Ascending aorta (tissue), 2 donors: Measurements from ENCODE around the gene MRPS16. TPM values are rescaled to one million over a fixed set of nuclear protein-coding genes. Genes with fewer than 3 reads are reported as not detected.

Experiments used
- DNase-seq, 2 donors: peaks; one replicate each; pipeline ENCODE4 v3.0.0-alpha.2; 2019; ENCODE audit warnings: low spot score in 2 of 2
- H3K27ac ChIP-seq, 2 donors: fragments of 200-600 bp; sonication (generic); one replicate each; pipeline ENCODE4 v1.5.1; 2016 to 2017; ENCODE audit warnings: mild to moderate bottlenecking in 1 of 2
- H3K27me3 ChIP-seq: fragments of 200-600 bp; sonication (generic); one replicate; pipeline ENCODE4 v1.5.1; 2017
- H3K36me3 ChIP-seq, 2 donors: fragments of 200-600 bp; sonication (generic); one replicate each; pipeline ENCODE4 v1.5.1; 2016
- H3K4me1 ChIP-seq, 2 donors: fragments of 200-600 bp; sonication (generic); one replicate each; pipeline ENCODE4 v1.5.1; 2016 to 2017; ENCODE audit warnings: mild to moderate bottlenecking in 1 of 2
- H3K4me3 ChIP-seq, 2 donors: fragments of 200-600 bp; sonication (generic); one replicate each; pipeline ENCODE4 v1.5.1; 2016 to 2017; ENCODE audit warnings: mild to moderate bottlenecking in 1 of 2
- H3K9me3 ChIP-seq, 2 donors: fragments of 200-600 bp; sonication (generic); one replicate each; pipeline ENCODE4 v1.5.1; 2016
- intact Hi-C: fragments of 100-400 bp; cut with DNase I; formaldehyde crosslinking; loops from one replicate; pipeline ENCODE4 v1.15.1; 2023
- total RNA-seq: library from RNA; depleted of rRNA; stranded (reverse); fragments of >200 nt; gene quantifications from one replicate; pipeline ENCODE4 v1.1.0, GENCODE V29; 2016
- TF ChIP-seq, protein P1 (sequence below), 3 experiments: fragments of 200-600 bp in 2 of 3; fragments of 450-650 bp in 1 of 3; sonication (generic) in 2 of 3; IDR thresholded peaks; one replicate each; pipeline ENCODE4 v1.5.1; 2016 to 2019; ENCODE audit warnings: antibody characterized with exemption in 3 of 3, mild to moderate bottlenecking in 1 of 3, moderate library complexity in 1 of 3

Gene MRPS16
- total RNA-seq, 1 donor from 2014 or later = 44.5 TPM

DNA sequence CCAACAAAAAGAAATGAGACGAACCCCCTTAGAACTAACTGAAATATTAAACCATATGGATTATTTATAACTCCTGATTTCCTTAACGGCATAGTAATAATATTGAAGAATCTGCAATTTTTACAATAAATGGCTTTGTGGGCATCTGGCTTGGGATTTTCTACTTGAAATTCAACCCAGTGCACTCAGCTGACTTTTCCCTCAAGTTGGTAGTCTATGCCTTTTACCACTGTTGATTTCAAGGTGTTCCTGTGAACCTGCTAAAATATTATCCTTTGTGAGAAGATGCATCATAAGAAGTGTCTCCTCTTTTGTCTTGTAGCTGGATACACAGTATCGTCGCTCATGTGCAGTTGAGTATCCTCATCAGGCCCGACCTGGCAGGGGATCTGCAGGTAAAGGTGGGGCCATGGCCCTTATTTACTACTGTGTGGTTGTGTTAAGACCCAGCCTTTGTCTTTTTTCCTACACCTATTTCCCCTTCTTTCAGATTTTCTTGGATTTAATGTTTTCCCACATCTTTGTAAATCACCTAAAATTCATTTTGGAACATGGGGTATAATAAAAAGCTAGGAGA lies 13.4 kb downstream of the MRPS16 start:
- no peaks in the 10 kb centered on the region for H3K4me1 ChIP-seq
- H3K27ac ChIP-seq = no peak overlapping the region
- no peak for DNase-seq
- H3K27me3 ChIP-seq = no peaks in the 10 kb centered on the region
- H3K4me3 ChIP-seq = no peak overlapping the region
- intact Hi-C loops = no loop called here
- TF ChIP-seq, protein P1, sequence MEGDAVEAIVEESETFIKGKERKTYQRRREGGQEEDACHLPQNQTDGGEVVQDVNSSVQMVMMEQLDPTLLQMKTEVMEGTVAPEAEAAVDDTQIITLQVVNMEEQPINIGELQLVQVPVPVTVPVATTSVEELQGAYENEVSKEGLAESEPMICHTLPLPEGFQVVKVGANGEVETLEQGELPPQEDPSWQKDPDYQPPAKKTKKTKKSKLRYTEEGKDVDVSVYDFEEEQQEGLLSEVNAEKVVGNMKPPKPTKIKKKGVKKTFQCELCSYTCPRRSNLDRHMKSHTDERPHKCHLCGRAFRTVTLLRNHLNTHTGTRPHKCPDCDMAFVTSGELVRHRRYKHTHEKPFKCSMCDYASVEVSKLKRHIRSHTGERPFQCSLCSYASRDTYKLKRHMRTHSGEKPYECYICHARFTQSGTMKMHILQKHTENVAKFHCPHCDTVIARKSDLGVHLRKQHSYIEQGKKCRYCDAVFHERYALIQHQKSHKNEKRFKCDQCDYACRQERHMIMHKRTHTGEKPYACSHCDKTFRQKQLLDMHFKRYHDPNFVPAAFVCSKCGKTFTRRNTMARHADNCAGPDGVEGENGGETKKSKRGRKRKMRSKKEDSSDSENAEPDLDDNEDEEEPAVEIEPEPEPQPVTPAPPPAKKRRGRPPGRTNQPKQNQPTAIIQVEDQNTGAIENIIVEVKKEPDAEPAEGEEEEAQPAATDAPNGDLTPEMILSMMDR (IDR thresholded peaks at IDR 0.05) = no peak
- peaks cover 23 to 69% of the 10 kb centered on the region in 2 donors for H3K36me3 ChIP-seq
- H3K9me3 ChIP-seq = no peaks in the 10 kb centered on the region

DNA sequence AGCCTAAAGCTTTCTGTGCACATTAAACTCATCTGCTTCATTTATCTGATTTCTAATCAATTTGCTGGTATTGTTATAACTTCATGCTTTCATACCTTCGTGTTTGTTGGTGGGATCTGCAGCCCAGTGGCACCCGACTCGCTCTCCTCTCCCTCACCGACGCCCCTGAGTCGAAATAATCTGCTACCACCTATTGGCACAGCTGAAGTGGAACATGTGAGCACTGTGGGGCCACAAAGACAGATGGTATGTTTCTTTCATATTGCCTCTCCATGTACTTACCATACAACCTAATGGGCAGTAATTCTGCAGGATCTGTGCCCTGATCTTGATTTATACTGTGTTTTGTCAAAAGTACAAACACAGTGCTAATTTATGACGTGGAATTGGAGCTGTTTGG lies 17.7 kb downstream of the MRPS16 start:
- Histone ChIP-seq H3K27ac (no peak overlapping the region), H3K4me3 (no peak overlapping the region), H3K36me3 (peaks cover 2 to 66% of the 10 kb centered on the region in 2 donors), H3K9me3 (no peaks in the 10 kb centered on the region), H3K27me3 (no peaks in the 10 kb centered on the region), H3K4me1 (no peaks in the 10 kb centered on the region)
- intact Hi-C loops = no loop called here
- DNase-seq = no peak
- TF ChIP-seq, protein P1 (IDR thresholded peaks at IDR 0.05) = no peak

DNA sequence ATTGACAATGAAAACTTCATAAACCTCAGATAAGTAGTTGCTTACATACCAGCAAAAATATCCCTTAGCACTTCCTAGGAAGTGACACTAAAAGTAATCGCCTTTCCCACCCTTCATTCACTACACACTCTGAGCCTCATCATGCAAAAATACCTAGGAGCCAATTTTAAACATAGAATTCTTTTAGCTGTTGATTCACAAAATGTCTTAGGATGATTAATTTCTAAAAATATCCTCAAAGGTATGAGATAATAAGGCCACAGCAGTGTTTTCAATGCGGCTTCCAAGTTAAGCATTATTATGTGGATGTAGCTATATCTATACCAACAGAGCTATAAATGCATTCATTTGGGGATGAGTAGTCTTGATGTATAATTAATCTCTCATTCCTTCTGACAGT lies 18.6 kb downstream of the MRPS16 start:
- H3K27me3 ChIP-seq = no peaks in the 10 kb centered on the region
- no peak for DNase-seq
- H3K27ac ChIP-seq = no peak overlapping the region
- H3K36me3 ChIP-seq = peaks cover 2 to 65% of the 10 kb centered on the region in 2 donors
- intact Hi-C loops = no loop called here
- no peaks in the 10 kb centered on the region for H3K4me1 ChIP-seq
- TF ChIP-seq, protein P1 (IDR thresholded peaks at IDR 0.05) = no peak
- no peak overlapping the region for H3K4me3 ChIP-seq
- H3K9me3 ChIP-seq = no peaks in the 10 kb centered on the region

DNA sequence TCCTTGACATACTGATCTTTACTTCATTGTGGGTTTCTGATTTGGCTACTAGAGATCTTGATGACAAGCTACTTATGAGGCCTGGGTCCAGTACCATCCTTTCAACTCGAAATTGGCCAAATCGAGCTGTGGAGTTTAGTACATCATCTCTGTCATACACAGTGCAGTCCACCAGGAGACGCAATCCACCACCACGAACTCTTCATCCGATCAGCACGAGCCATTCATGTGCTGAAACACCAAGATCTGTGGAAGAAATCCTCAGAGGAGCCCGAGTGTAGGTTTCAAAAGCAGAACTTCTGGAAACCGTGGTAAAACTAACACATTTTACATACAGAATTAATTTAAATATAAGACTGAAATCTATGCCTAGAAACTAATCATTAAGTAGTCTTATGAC lies 19.6 kb downstream of the MRPS16 start:
- no peak overlapping the region for H3K4me3 ChIP-seq
- no peak for DNase-seq
- no peak overlapping the region for H3K27ac ChIP-seq
- no peaks in the 10 kb centered on the region for H3K27me3 ChIP-seq
- TF ChIP-seq, protein P1 (IDR thresholded peaks at IDR 0.05) = no peak
- no peaks in the 10 kb centered on the region for H3K4me1 ChIP-seq
- intact Hi-C loops = no loop called here
- peaks cover 5 to 61% of the 10 kb centered on the region in 2 donors for H3K36me3 ChIP-seq
- no peaks in the 10 kb centered on the region for H3K9me3 ChIP-seq

DNA sequence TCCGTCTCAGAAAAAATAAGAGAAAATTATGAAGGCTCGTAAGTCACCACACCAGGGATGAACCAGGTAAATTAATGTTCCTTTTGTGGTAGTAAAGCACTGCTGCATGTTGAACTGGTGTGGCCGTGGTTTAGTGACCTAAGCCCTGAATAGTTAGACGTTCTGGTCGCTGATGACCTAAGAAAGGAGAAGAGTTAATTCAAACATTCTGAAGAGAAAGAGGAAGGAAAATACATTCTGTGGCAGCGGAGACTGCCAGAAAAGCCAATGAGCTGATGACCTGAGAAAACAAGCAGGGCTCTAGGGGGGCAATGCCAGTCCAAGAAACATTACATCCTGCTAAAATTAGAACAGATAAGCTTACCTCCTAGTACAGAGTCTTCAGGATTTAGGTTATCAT lies 22.9 kb downstream of the MRPS16 start:
- Histone ChIP-seq H3K27ac (no peak overlapping the region), H3K4me3 (no peak overlapping the region), H3K9me3 (no peaks in the 10 kb centered on the region), H3K4me1 (no peaks in the 10 kb centered on the region), H3K36me3 (peaks cover 10 to 51% of the 10 kb centered on the region in 2 donors), H3K27me3 (no peaks in the 10 kb centered on the region)
- intact Hi-C loops = no loop called here
- DNase-seq = no peak
- TF ChIP-seq, protein P1 (IDR thresholded peaks at IDR 0.05) = no peak

DNA sequence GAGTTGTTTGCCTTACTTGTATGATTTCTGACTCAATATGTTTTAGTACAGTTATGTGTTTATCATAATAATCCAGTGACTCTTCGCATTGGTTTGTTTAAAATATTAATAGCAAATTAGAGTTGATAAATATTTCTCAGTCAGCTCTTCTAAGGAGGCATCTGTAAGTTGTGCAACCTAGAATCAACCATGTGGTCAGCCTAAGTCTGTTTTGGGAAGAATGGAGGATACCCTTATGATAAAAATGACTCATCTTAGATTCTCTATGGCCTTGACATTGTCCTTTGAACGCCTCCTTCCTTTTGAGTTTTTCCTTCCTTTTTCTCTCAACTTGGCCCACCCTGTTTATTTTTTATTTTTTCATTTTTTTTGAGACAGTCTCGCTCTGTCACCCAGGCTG lies 24.2 kb downstream of the MRPS16 start:
- no peaks in the 10 kb centered on the region for H3K27me3 ChIP-seq
- H3K27ac ChIP-seq = no peak overlapping the region
- TF ChIP-seq, protein P1 (IDR thresholded peaks at IDR 0.05) = no peak
- H3K9me3 ChIP-seq = no peaks in the 10 kb centered on the region
- intact Hi-C loops = no loop called here
- no peaks in the 10 kb centered on the region for H3K4me1 ChIP-seq
- H3K4me3 ChIP-seq = no peak overlapping the region
- peaks cover 10 to 41% of the 10 kb centered on the region in 2 donors for H3K36me3 ChIP-seq
- no peak for DNase-seq
